ENCODE measurements around the gene GMNN. TPM values are rescaled to one million over a fixed set of nuclear protein-coding genes. Genes with fewer than 3 reads are reported as not detected.
"Not testable (repeated sequence)": the region's sequence is repeated elsewhere in the genome, so short reads cannot be mapped to it uniquely, and the experiment has no call there.

GMNN gene
- 10.8 TPM for total RNA-seq

GRCh38 chr6:24774696-24775519 lies at the start of gene GMNN:
TSS of gene GMNN (plus strand) at chr6:24774937. CDS start at chr6:24777247, 2,310 bp downstream.
- DNase-seq (ENCODE audit: low spot score) = peak; percentile 98

- not testable (repeated sequence) for DNase-seq (ENCODE audit: low spot score)
These were observed 44.1 kb upstream of the GMNN start for GRCh38 chr6:24730653-24731052.

GRCh38 chr6:24731456-24732134 lies 43.1 kb upstream of the GMNN start:
- not testable (repeated sequence) for DNase-seq (ENCODE audit: low spot score)

- DNase-seq (ENCODE audit: low spot score) = no peak
These were observed 40.6 kb upstream of the GMNN start for GRCh38 chr6:24734166-24734565.

GRCh38 chr6:24734710-24735109 lies 40.0 kb upstream of the GMNN start:
- DNase-seq (ENCODE audit: low spot score) = not testable (repeated sequence)

GRCh38 chr6:24738741-24739140 lies 36.0 kb upstream of the GMNN start:
- DNase-seq (ENCODE audit: low spot score) = no peak

GRCh38 chr6:24740861-24741260 lies 33.9 kb upstream of the GMNN start:
- DNase-seq (ENCODE audit: low spot score) = no peak

GRCh38 chr6:24742216-24742738 lies 32.5 kb upstream of the GMNN start:
- no peak for DNase-seq (ENCODE audit: low spot score)

GRCh38 chr6:24743265-24743943 lies 31.3 kb upstream of the GMNN start:
- peak; percentile 39 for DNase-seq (ENCODE audit: low spot score)

GRCh38 chr6:24743944-24744335 lies 30.8 kb upstream of the GMNN start:
- DNase-seq (ENCODE audit: low spot score) = no peak

- no peak for DNase-seq (ENCODE audit: low spot score)
These were observed 29.8 kb upstream of the GMNN start for GRCh38 chr6:24744911-24745310.

GRCh38 chr6:24749297-24749696 lies 25.4 kb upstream of the GMNN start:
- no peak for DNase-seq (ENCODE audit: low spot score)

- not testable (repeated sequence) for DNase-seq (ENCODE audit: low spot score)
These were observed 23.9 kb upstream of the GMNN start for GRCh38 chr6:24750878-24751277.

- DNase-seq (ENCODE audit: low spot score) = no peak
These were observed 22.2 kb upstream of the GMNN start for GRCh38 chr6:24752503-24752902.

GRCh38 chr6:24752917-24753492 lies 21.7 kb upstream of the GMNN start:
- DNase-seq (ENCODE audit: low spot score) = no peak

- no peak for DNase-seq (ENCODE audit: low spot score)
These were observed 21.2 kb upstream of the GMNN start for GRCh38 chr6:24753545-24753944.

GRCh38 chr6:24754378-24754777 lies 20.4 kb upstream of the GMNN start:
- not testable (repeated sequence) for DNase-seq (ENCODE audit: low spot score)

- no peak for DNase-seq (ENCODE audit: low spot score)
These were observed 19.5 kb upstream of the GMNN start for GRCh38 chr6:24755279-24755678.

- no peak for DNase-seq (ENCODE audit: low spot score)
These were observed 17.1 kb upstream of the GMNN start for GRCh38 chr6:24757611-24758010.

GRCh38 chr6:24759718-24760117 lies 15.0 kb upstream of the GMNN start:
- no peak for DNase-seq (ENCODE audit: low spot score)

GRCh38 chr6:24760210-24760609 lies 14.5 kb upstream of the GMNN start:
- DNase-seq (ENCODE audit: low spot score) = no peak
